WTC11 (cell line): ENCODE data around the gene ZCCHC14. TPM values are rescaled to one million over a fixed set of nuclear protein-coding genes. Genes with fewer than 3 reads are reported as not detected.
A peak's percentile ranks its signal among the peaks of the same experiment; 100 is the strongest.

ENCODE experiments used
- ATAC-seq: fragments of 200-7000 bp; cut with Tn5 transposase; 2 replicates; pipeline ENCODE4 v1.10.0; 2021; ENCODE audit warnings: mild to moderate bottlenecking, moderate library complexity
- CTCF ChIA-PET: fragments of 300-600 bp; sonication (Branson Sonifier 250); formaldehyde crosslinking; loops from one replicate; lab custom pipeline; 2021; ENCODE audit warnings: antibody characterized with exemption; lab: Charles Lee
- POLR2A ChIA-PET: fragments of 350-600 bp; sonication (Branson Sonifier 250); formaldehyde crosslinking; loops from one replicate; lab custom pipeline; 2021; ENCODE audit warnings: antibody characterized with exemption; lab: Charles Lee
- DNase-seq: peaks from one replicate; pipeline ENCODE4 v3.0.0; 2021; ENCODE audit warnings: low spot score
- H3K27ac Mint-ChIP-seq: 2 replicates; pipeline ENCODE4 v1.8.0; 2021; ENCODE audit warnings: mixed read lengths
- H3K27me3 Mint-ChIP-seq: 2 replicates; pipeline ENCODE4 v1.8.0; 2021; ENCODE audit warnings: low read depth, mild to moderate bottlenecking, moderate library complexity, mixed read lengths
- H3K36me3 Mint-ChIP-seq: 2 replicates; pipeline ENCODE4 v1.8.0; 2021; ENCODE audit warnings: mixed read lengths
- H3K4me1 Mint-ChIP-seq: 2 replicates; pipeline ENCODE4 v1.8.0; 2022; ENCODE audit warnings: mixed read lengths
- H3K4me3 Mint-ChIP-seq: 2 replicates; pipeline ENCODE4 v1.8.0; 2021; ENCODE audit warnings: mild to moderate bottlenecking, moderate library complexity, mixed read lengths
- H3K9me3 Mint-ChIP-seq: 2 replicates; pipeline ENCODE4 v1.8.0; 2021; ENCODE audit warnings: mixed read lengths
- CBFB ChIP-seq: sonication (generic); formaldehyde crosslinking; IDR thresholded peaks from 2 replicates; pipeline ENCODE4 v1.8.1; 2022; ENCODE audit warnings: mild to moderate bottlenecking, low read depth, missing genetic modification reagents
- ESRRA ChIP-seq: sonication (generic); formaldehyde crosslinking; IDR thresholded peaks from 2 replicates; pipeline ENCODE4 v1.8.1; 2022; ENCODE audit warnings: mild to moderate bottlenecking, missing genetic modification reagents, borderline replicate concordance
- FOXK1 ChIP-seq: sonication (generic); formaldehyde crosslinking; IDR thresholded peaks from 2 replicates; pipeline ENCODE4 v1.8.0; 2022; ENCODE audit warnings: mild to moderate bottlenecking, moderate library complexity, missing genetic modification reagents
- GABPB1 ChIP-seq: sonication (generic); formaldehyde crosslinking; IDR thresholded peaks from 2 replicates; pipeline ENCODE4 v1.8.1; 2023; ENCODE audit warnings: mild to moderate bottlenecking, missing genetic modification reagents
- GRHL2 ChIP-seq: fragments of 250-450 bp; sonication (Bioruptor Pico); IDR thresholded peaks from 2 replicates; pipeline ENCODE4 v1.8.0; 2022; ENCODE audit warnings: mild to moderate bottlenecking, moderate library complexity; ENCODE audit not compliant: insufficient replicate concordance, severe bottlenecking
- HMGA2 ChIP-seq: fragments of 250-450 bp; sonication (Bioruptor Pico); IDR thresholded peaks from 2 replicates; pipeline ENCODE4 v1.4.0; 2021; ENCODE audit warnings: mild to moderate bottlenecking, moderate library complexity
- MYBL2 ChIP-seq: sonication (generic); formaldehyde crosslinking; IDR thresholded peaks from 2 replicates; pipeline ENCODE4 v1.8.1; 2023; ENCODE audit warnings: mild to moderate bottlenecking, moderate library complexity, missing genetic modification reagents
- NFYB ChIP-seq: sonication (generic); formaldehyde crosslinking; conservative IDR thresholded peaks from 2 replicates; pipeline ENCODE4 v1.8.0; 2022; ENCODE audit warnings: low read depth, missing genetic modification reagents
- NR1H2 ChIP-seq: sonication (generic); formaldehyde crosslinking; IDR thresholded peaks from 2 replicates; pipeline ENCODE4 v1.9.0; 2021; ENCODE audit warnings: mild to moderate bottlenecking, moderate library complexity, missing genetic modification reagents
- PRRX2 ChIP-seq: fragments of 250-450 bp; sonication (Bioruptor Pico); IDR thresholded peaks from 2 replicates; pipeline ENCODE4 v1.8.0; 2021; ENCODE audit warnings: mild to moderate bottlenecking
- RORB ChIP-seq: fragments of 250-450 bp; sonication (Bioruptor Pico); IDR thresholded peaks from 2 replicates; pipeline ENCODE4 v1.9.0; 2021; ENCODE audit warnings: mild to moderate bottlenecking
- TCF7 ChIP-seq: sonication (generic); formaldehyde crosslinking; IDR thresholded peaks from 2 replicates; pipeline ENCODE4 v1.8.0; 2022; ENCODE audit warnings: mild to moderate bottlenecking, low read depth, missing genetic modification reagents, moderate library complexity
- ZBTB21 ChIP-seq: sonication (generic); formaldehyde crosslinking; IDR thresholded peaks from 2 replicates; pipeline ENCODE4 v1.8.1; 2023; ENCODE audit warnings: mild to moderate bottlenecking, missing genetic modification reagents, borderline replicate concordance
- ZNF138 ChIP-seq: sonication (generic); formaldehyde crosslinking; conservative IDR thresholded peaks from 2 replicates; pipeline ENCODE4 v1.8.1; 2022; ENCODE audit warnings: mild to moderate bottlenecking, moderate library complexity, missing genetic modification reagents
- total RNA-seq: library from RNA; stranded (reverse); gene quantifications from 3 replicates; pipeline ENCODE4 v1.2.3, GENCODE V29; 2021
- TF ChIP-seq, protein P1 (sequence below): sonication (generic); formaldehyde crosslinking; IDR thresholded peaks from 2 replicates; pipeline ENCODE4 v1.8.0; 2022; ENCODE audit warnings: mild to moderate bottlenecking, missing genetic modification reagents
- TF ChIP-seq, protein P2 (sequence below): sonication (generic); formaldehyde crosslinking; IDR thresholded peaks from 2 replicates; pipeline ENCODE4 v1.8.0; 2022; ENCODE audit warnings: mild to moderate bottlenecking, missing genetic modification reagents
- TF ChIP-seq, protein P3 (sequence below): sonication (generic); formaldehyde crosslinking; IDR thresholded peaks from 2 replicates; pipeline ENCODE4 v1.8.0; 2023; ENCODE audit warnings: missing genetic modification reagents, mild to moderate bottlenecking, borderline replicate concordance
- TF ChIP-seq, protein P4 (sequence below): sonication (generic); formaldehyde crosslinking; IDR thresholded peaks from 2 replicates; pipeline ENCODE4 v1.8.1; 2022; ENCODE audit warnings: missing genetic modification reagents, borderline replicate concordance
- TF ChIP-seq, protein P5 (sequence below): sonication (generic); formaldehyde crosslinking; IDR thresholded peaks from 2 replicates; pipeline ENCODE4 v1.8.0; 2022; ENCODE audit warnings: mild to moderate bottlenecking, missing genetic modification reagents
- TF ChIP-seq, protein P6 (sequence below): sonication (generic); formaldehyde crosslinking; IDR thresholded peaks from 2 replicates; pipeline ENCODE4 v1.8.1; 2023; ENCODE audit warnings: mild to moderate bottlenecking, moderate library complexity, missing genetic modification reagents

The ZCCHC14 gene
- total RNA-seq, 1 experiment from 2014 or later: 33.8 TPM

DNA sequence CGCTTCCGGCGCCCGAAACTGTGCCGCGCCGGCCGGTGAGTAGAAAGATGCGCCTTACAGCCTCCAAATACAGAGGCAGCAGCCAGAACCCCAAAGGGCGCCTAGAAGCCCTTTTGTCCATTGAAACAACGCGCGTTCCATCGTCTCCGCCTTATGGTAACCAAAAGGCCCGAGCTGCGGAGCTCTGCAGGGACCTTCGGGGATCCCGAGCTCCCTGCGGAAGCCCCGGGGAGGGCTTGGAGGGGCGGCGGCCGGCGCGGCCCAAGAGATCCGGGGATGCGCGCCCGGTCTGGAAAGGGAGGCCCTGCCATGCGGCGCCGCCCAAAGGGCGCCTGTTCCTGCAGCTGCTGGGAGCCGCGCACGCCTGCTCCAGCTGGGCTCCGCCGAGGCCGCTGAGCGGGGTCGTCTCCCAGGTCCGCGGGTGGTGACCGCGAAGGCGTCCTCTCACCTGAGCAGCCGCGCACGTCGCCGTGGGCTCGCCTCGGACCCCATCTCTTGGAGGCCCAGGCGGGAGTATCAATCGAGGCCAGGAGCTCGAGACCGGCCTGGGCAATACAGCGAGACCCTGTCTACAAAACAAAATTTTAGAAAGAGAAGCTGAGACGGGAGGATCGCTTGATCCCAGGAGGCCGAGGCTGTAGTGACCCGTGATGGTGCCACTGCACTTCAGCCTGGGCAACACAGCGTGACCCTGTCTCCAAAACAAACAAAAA is 108.5 kb downstream of the ZCCHC14 start (continued):
- TF ChIP-seq, protein P1, sequence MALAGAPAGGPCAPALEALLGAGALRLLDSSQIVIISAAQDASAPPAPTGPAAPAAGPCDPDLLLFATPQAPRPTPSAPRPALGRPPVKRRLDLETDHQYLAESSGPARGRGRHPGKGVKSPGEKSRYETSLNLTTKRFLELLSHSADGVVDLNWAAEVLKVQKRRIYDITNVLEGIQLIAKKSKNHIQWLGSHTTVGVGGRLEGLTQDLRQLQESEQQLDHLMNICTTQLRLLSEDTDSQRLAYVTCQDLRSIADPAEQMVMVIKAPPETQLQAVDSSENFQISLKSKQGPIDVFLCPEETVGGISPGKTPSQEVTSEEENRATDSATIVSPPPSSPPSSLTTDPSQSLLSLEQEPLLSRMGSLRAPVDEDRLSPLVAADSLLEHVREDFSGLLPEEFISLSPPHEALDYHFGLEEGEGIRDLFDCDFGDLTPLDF (CRISPR knock-in tag): no peak
- TF ChIP-seq NFYB (CRISPR knock-in tag) (no peak), GABPB1 (CRISPR knock-in tag) (peak; percentile 12; the same call in 1 of the 2 replicates), CBFB (CRISPR knock-in tag) (no peak), HMGA2 (CRISPR knock-in tag) (0 out of 2 replicates have a peak, but pooled peaks have one; percentile 28), ESRRA (CRISPR knock-in tag) (no peak), ZBTB21 (CRISPR knock-in tag) (no peak), MYBL2 (CRISPR knock-in tag) (peak; percentile 18), TCF7 (CRISPR knock-in tag) (no peak), NR1H2 (CRISPR knock-in tag) (no peak), RORB (no peak)
- TF ChIP-seq, protein P2, sequence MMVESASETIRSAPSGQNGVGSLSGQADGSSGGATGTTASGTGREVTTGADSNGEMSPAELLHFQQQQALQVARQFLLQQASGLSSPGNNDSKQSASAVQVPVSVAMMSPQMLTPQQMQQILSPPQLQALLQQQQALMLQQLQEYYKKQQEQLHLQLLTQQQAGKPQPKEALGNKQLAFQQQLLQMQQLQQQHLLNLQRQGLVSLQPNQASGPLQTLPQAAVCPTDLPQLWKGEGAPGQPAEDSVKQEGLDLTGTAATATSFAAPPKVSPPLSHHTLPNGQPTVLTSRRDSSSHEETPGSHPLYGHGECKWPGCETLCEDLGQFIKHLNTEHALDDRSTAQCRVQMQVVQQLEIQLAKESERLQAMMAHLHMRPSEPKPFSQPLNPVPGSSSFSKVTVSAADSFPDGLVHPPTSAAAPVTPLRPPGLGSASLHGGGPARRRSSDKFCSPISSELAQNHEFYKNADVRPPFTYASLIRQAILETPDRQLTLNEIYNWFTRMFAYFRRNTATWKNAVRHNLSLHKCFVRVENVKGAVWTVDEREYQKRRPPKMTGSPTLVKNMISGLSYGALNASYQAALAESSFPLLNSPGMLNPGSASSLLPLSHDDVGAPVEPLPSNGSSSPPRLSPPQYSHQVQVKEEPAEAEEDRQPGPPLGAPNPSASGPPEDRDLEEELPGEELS (CRISPR knock-in tag): peak; percentile 60
- TF ChIP-seq, protein P3, sequence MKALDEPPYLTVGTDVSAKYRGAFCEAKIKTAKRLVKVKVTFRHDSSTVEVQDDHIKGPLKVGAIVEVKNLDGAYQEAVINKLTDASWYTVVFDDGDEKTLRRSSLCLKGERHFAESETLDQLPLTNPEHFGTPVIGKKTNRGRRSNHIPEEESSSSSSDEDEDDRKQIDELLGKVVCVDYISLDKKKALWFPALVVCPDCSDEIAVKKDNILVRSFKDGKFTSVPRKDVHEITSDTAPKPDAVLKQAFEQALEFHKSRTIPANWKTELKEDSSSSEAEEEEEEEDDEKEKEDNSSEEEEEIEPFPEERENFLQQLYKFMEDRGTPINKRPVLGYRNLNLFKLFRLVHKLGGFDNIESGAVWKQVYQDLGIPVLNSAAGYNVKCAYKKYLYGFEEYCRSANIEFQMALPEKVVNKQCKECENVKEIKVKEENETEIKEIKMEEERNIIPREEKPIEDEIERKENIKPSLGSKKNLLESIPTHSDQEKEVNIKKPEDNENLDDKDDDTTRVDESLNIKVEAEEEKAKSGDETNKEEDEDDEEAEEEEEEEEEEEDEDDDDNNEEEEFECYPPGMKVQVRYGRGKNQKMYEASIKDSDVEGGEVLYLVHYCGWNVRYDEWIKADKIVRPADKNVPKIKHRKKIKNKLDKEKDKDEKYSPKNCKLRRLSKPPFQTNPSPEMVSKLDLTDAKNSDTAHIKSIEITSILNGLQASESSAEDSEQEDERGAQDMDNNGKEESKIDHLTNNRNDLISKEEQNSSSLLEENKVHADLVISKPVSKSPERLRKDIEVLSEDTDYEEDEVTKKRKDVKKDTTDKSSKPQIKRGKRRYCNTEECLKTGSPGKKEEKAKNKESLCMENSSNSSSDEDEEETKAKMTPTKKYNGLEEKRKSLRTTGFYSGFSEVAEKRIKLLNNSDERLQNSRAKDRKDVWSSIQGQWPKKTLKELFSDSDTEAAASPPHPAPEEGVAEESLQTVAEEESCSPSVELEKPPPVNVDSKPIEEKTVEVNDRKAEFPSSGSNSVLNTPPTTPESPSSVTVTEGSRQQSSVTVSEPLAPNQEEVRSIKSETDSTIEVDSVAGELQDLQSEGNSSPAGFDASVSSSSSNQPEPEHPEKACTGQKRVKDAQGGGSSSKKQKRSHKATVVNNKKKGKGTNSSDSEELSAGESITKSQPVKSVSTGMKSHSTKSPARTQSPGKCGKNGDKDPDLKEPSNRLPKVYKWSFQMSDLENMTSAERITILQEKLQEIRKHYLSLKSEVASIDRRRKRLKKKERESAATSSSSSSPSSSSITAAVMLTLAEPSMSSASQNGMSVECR (CRISPR knock-in tag): 0 out of 2 replicates have a peak, but pooled peaks have one; percentile 27
- TF ChIP-seq, protein P4, sequence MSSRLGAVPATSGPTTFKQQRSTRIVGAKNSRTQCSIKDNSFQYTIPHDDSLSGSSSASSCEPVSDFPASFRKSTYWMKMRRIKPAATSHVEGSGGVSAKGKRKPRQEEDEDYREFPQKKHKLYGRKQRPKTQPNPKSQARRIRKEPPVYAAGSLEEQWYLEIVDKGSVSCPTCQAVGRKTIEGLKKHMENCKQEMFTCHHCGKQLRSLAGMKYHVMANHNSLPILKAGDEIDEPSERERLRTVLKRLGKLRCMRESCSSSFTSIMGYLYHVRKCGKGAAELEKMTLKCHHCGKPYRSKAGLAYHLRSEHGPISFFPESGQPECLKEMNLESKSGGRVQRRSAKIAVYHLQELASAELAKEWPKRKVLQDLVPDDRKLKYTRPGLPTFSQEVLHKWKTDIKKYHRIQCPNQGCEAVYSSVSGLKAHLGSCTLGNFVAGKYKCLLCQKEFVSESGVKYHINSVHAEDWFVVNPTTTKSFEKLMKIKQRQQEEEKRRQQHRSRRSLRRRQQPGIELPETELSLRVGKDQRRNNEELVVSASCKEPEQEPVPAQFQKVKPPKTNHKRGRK (CRISPR knock-in tag): no peak

DNA sequence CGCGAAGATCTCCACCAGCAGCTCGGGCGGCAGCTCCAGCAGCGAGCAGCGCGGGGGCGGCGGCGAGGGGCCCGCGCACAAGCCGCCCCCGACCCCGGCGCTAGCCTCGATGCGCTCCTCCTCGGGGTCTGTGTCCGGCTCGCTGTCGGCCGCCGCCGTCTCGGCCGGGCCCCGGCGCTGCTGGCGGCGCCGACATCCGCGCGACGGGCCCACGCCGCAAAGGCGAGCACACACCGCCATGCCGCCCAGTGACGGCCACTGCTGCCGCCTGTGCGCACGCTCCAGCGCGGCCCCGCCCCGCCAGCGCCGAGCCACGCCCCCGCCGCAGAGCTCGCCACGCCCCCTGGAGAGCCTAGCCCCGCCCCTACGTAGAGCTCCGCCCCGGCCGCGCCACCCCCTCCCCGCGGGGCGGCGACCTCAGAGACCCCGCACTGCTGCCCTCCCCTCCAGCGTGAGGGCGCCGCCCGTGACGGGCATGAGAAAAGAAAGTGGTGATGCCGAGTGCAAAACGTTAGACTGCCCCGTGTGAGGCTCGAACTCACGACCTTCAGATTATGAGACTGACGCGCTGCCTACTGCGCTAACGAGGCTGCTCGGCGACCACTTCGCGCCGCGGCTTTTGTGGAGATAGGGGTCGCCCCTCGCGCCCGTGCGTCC is 109.2 kb downstream of the ZCCHC14 start, which contains the start of gene FBXO31:
Gene FBXO31, minus strand, starts transcription at position 272 of the 657 bp plus-strand sequence. Its CDS starts 32 bp downstream, at position 240.
- Mint-ChIP-seq H3K9me3 (peaks cover 5% of the 10 kb centered on the region), H3K4me3 (peak within 1 kb of the TSS; percentile 80), H3K27me3 (no peaks in the 10 kb centered on the region), H3K4me1 (peaks cover 38% of the 10 kb centered on the region), H3K27ac (peak within 1 kb of the TSS; percentile 94), H3K36me3 (peaks cover 10% of the 10 kb centered on the region)
- ATAC-seq: peak; percentile 74
- peak; percentile 88 for DNase-seq
- POLR2A ChIA-PET: interaction anchor here (0.6 to 2.3 kb wide), 7 partner anchors 9 to 86 kb away, joined by 3 to 9 read pairs (median 3); partner anchors contain the start of gene C16orf95
- CTCF ChIA-PET: interaction anchor here (0.7 to 2.1 kb wide), 12 partner anchors 9 to 253 kb away, joined by 3 to 19 read pairs (median 4); partner anchors contain the start of gene C16orf95
- TF ChIP-seq, protein P2 (CRISPR knock-in tag): peak; percentile 77; the same call in 1 of the 2 replicates
- TF ChIP-seq, protein P5, sequence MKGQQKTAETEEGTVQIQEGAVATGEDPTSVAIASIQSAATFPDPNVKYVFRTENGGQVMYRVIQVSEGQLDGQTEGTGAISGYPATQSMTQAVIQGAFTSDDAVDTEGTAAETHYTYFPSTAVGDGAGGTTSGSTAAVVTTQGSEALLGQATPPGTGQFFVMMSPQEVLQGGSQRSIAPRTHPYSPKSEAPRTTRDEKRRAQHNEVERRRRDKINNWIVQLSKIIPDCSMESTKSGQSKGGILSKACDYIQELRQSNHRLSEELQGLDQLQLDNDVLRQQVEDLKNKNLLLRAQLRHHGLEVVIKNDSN (CRISPR knock-in tag): peak; percentile 38; the same call in 1 of the 2 replicates
- TF ChIP-seq GRHL2 (CRISPR knock-in tag) (no peak), ZNF138 (CRISPR knock-in tag) (peak; percentile 82; the same call in 1 of the 2 replicates), PRRX2 (CRISPR knock-in tag) (peak; percentile 11; the same call in 1 of the 2 replicates), FOXK1 (no peak)
- TF ChIP-seq, protein P6, sequence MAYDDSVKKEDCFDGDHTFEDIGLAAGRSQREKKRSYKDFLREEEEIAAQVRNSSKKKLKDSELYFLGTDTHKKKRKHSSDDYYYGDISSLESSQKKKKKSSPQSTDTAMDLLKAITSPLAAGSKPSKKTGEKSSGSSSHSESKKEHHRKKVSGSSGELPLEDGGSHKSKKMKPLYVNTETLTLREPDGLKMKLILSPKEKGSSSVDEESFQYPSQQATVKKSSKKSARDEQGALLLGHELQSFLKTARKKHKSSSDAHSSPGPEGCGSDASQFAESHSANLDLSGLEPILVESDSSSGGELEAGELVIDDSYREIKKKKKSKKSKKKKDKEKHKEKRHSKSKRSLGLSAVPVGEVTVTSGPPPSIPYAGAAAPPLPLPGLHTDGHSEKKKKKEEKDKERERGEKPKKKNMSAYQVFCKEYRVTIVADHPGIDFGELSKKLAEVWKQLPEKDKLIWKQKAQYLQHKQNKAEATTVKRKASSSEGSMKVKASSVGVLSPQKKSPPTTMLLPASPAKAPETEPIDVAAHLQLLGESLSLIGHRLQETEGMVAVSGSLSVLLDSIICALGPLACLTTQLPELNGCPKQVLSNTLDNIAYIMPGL (CRISPR knock-in tag): peak; percentile 100
